ENCODE data around the gene PLPP2.

The PLPP2 gene

DNA sequence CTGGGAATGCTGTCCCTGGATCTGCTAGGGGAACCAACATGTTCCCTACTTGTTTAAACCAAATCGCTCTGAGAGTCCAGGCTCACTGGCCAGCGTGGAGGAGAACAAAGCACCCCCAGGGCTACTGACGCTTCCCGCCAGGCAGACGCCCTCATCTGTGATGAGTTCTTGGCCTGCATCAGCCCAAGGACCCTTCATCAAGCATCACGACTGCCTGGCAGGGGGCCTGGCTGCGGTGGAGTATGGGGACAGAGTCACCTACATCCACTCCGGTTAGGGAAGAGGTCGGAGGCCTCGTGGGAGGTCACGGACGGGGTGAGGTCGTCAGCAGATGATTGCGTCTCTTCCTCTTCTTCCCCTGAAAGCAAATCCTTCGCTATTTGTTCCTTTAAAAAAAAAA is 35.7 kb upstream of the PLPP2 start:
- no peak overlapping the region for H3K4me3 ChIP-seq (replicated peaks in 1 of 2; ENCODE audit: low read depth in 2 of 2, low read length in 2 of 2)
- no peak for DNase-seq (ENCODE audit: low read depth in 2 of 2)
- TF ChIP-seq, protein P1, sequence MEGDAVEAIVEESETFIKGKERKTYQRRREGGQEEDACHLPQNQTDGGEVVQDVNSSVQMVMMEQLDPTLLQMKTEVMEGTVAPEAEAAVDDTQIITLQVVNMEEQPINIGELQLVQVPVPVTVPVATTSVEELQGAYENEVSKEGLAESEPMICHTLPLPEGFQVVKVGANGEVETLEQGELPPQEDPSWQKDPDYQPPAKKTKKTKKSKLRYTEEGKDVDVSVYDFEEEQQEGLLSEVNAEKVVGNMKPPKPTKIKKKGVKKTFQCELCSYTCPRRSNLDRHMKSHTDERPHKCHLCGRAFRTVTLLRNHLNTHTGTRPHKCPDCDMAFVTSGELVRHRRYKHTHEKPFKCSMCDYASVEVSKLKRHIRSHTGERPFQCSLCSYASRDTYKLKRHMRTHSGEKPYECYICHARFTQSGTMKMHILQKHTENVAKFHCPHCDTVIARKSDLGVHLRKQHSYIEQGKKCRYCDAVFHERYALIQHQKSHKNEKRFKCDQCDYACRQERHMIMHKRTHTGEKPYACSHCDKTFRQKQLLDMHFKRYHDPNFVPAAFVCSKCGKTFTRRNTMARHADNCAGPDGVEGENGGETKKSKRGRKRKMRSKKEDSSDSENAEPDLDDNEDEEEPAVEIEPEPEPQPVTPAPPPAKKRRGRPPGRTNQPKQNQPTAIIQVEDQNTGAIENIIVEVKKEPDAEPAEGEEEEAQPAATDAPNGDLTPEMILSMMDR (IDR thresholded peaks at IDR 0.05; ENCODE audit: low read depth, low read length), result no peak

- no peak overlapping the region for H3K4me3 ChIP-seq (replicated peaks in 1 of 2; ENCODE audit: low read depth in 2 of 2, low read length in 2 of 2)
- DNase-seq (ENCODE audit: low read depth in 2 of 2), result no peak
- TF ChIP-seq, protein P1 (IDR thresholded peaks at IDR 0.05; ENCODE audit: low read depth, low read length), result no peak
These were observed 34.8 kb upstream of the PLPP2 start for GRCh38 chr19:325937-326565.

DNA sequence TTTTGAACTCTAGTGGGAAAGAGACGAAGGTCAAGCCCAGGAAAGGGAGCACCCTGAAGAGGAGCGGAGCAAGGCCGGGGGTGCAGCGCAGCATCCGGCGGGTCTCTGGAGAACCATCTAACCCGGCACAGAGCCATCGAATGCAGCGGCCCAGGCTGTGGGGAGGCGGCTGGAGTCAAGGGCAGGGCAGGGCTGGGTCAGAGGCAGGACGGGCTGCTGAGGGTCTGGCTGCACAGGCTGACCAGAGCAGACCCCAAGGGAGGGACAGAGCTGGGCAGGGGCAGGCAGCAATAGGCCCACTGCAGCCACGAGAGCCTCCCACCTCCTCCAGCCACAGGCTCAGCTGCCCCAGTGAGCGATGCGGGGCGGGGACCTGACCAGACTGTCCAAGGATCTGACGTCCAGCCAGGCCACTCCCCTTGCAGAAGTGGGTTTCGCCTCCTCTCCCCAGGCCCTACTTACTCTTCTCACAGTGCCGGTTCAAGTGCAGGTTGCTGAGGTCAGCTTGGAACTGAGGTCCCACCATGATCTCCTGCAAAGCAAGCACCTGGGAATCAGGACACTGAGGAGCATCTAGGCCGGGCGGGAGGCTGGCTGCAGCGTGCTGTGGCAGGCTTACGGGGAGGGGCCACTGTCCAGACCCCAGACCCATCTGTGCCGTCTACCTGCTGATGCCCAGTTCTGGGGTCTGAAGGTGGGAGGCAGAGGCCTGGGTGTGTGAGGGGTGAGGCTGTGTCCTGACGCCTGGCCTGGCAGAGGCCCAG is 34.2 kb upstream of the PLPP2 start:
- no peak overlapping the region for H3K4me3 ChIP-seq (replicated peaks in 1 of 2; ENCODE audit: low read depth in 2 of 2, low read length in 2 of 2)
- TF ChIP-seq, protein P1 (IDR thresholded peaks at IDR 0.05; ENCODE audit: low read depth, low read length), result no peak
- no peak for DNase-seq (ENCODE audit: low read depth in 2 of 2)

GRCh38 chr19:324716-325115 is 33.5 kb upstream of the PLPP2 start:
- TF ChIP-seq, protein P1 (IDR thresholded peaks at IDR 0.05; ENCODE audit: low read depth, low read length), result no peak
- no peak for DNase-seq (ENCODE audit: low read depth in 2 of 2)
- no peak overlapping the region for H3K4me3 ChIP-seq (replicated peaks in 1 of 2; ENCODE audit: low read depth in 2 of 2, low read length in 2 of 2)

- TF ChIP-seq, protein P1 (IDR thresholded peaks at IDR 0.05; ENCODE audit: low read depth, low read length), result no peak
- DNase-seq (ENCODE audit: low read depth in 2 of 2), result no peak
These were observed 31.4 kb upstream of the PLPP2 start for GRCh38 chr19:322616-323015.

DNA sequence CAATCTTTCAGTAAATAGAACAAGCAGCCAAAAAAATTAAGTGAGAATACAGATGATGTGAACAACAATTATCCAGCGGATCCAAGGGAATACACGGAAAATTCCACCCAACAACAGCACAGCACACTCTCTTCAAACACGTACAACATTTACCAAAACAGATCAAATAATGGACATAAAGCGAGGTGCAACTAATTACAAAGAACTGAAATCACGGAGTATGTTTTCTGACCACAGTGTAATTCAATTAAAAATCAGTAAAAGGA is 27.2 kb upstream of the PLPP2 start:
- TF ChIP-seq, protein P1 (IDR thresholded peaks at IDR 0.05; ENCODE audit: low read depth, low read length), result no peak
- no peak for DNase-seq (ENCODE audit: low read depth in 2 of 2)
- H3K4me3 ChIP-seq (replicated peaks in 1 of 2; ENCODE audit: low read depth in 2 of 2, low read length in 2 of 2), result no peak overlapping the region

More at GRCh38 chr19:322616-323015, 31.4 kb upstream of the PLPP2 start:
- H3K4me3 ChIP-seq (replicated peaks in 1 of 2; ENCODE audit: low read depth in 2 of 2, low read length in 2 of 2), result no peak overlapping the region

Measured in cardiac fibroblast (primary cell).